ENCODE data around the gene LRMDA.

- TF ChIP-seq CTCF (IDR thresholded peaks at IDR 0.05) (no peak), POLR2A (IDR thresholded peaks at IDR 0.05) (no peak)
Measured at GRCh38 chr10:75730847-75731246, 299.4 kb downstream of the LRMDA start.
